HG02943 (cell line): ENCODE results near the gene GSDME.

Experiments used
- ATAC-seq: cut with Tn5 transposase; IDR thresholded peaks from one replicate; pipeline ENCODE4 v1.9.1; 2021; ENCODE audit warnings: mild to moderate bottlenecking, low read depth, moderate library complexity; ENCODE audit not compliant: unreplicated experiment

Gene GSDME

DNA sequence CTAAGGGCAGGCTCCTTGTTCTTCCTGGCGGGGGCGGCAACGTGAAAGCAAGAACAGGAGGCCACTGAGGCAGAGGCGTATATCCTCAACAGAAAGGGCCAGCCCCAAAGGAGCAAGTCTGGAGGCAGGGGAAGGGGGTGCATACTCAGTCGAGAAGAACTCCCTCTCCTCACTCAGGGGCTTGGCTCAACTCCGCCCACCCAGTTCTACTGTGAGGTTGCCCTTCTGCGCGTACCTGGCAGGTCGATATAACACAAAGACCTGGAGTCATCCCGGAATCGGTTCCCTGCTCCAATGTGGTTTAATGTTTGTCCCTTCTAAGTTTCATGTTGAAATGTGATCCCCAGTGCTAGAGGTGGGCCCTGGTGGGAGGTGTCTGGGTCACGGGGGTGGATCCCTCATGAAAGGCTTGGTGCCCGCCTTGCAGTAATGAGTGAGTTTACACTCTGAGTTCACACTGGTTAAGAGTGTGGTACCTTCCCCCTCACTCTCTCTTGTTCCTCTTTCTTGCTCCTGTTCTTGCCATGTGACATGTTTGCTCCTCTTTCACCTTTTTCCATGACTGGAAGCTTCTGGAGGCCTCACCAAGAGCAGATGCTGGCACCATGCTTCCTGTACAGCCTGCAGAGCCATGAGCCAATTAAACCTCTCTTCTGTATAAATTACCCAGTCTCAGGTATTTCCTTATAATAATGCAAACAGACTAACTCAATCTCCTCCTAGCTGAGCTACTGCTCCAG, 32.6 kb downstream of the GSDME start:
- ATAC-seq, result no peak

DNA sequence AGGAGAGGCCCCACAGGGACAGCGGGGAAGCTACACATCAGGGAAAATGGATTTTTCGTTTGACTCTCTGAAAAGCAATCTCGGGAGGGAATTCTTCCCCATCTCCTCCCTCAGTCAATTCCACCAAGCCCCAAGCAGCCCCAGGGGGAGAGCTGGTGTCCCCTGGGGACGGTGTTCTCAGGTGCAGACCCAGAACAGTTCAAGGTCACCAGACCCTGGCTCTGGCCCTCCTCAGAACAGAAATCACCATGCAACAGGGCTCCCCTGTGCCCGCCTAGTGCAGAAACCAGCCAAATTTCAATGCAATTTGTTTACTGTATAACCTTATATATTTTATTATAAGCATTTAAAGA, 34.1 kb downstream of the GSDME start:
- no peak for ATAC-seq

GRCh38 chr7:24722386-24723177, 34.7 kb downstream of the GSDME start:
- ATAC-seq, result no peak

GRCh38 chr7:24721481-24722001, 35.7 kb downstream of the GSDME start:
- ATAC-seq, result no peak

DNA sequence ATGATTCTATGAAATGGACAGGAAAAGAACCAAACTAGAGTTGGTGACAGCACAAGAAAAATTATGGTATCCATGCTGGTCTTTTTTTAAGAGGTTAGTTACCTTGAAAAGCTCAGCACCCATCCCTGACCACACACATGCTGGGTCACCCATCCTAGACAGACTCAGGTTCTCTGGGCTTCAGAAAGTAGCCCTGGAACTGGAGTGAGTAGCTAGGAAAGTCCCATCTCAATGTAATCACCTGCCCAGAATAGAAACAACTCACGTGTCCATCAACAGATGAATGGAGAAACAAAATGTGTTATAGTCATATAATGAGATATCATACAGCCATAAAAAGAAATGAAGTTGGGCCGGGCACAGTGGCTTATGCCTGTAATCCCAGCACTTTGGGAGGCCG, 37.0 kb downstream of the GSDME start:
- no peak for ATAC-seq

GRCh38 chr7:24718977-24719491, 38.2 kb downstream of the GSDME start:
- ATAC-seq, result peak; percentile 65

DNA sequence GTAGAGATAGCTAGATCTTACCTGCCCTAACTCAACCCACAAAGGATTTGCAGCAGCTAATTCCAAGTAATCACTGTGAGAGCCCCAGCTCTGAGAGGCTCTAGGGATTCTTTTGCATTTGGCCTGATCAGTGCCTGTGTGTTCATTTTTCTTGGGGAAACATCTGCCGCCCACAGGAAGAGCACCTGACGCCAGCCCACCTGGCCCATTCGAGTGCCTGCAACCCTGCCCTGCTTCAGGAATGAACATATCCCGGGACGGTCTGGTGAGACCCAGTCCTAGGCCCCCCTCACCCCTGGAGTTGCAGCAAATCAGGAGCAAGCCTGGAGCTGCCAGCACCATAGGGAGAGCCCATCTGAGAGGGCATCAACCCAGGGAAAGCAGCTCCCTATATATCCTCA, 38.8 kb downstream of the GSDME start:
- ATAC-seq, result no peak

GRCh38 chr7:24717694-24718320, 39.5 kb downstream of the GSDME start:
- ATAC-seq, result no peak

DNA sequence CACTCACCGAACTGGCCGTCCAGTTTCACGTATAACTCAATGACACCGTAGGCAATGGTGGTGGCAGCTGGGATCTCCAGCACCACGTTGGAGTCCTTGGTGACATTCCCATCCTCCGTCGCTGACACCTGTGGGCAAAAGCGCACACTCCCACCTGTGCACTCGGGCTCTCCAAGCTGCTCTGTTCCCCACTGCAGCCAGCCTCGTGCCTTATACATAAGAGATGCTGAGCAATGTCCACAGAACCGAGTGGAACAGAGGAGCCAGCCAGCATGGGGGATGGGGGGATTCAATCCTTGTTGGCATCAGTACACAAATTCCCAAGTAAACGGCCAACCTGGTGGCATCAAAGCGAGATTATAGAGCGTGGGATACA, 40.0 kb downstream of the GSDME start:
- ATAC-seq, result no peak

- ATAC-seq, result no peak
Measured at GRCh38 chr7:24716480-24717246, 40.6 kb downstream of the GSDME start.

DNA sequence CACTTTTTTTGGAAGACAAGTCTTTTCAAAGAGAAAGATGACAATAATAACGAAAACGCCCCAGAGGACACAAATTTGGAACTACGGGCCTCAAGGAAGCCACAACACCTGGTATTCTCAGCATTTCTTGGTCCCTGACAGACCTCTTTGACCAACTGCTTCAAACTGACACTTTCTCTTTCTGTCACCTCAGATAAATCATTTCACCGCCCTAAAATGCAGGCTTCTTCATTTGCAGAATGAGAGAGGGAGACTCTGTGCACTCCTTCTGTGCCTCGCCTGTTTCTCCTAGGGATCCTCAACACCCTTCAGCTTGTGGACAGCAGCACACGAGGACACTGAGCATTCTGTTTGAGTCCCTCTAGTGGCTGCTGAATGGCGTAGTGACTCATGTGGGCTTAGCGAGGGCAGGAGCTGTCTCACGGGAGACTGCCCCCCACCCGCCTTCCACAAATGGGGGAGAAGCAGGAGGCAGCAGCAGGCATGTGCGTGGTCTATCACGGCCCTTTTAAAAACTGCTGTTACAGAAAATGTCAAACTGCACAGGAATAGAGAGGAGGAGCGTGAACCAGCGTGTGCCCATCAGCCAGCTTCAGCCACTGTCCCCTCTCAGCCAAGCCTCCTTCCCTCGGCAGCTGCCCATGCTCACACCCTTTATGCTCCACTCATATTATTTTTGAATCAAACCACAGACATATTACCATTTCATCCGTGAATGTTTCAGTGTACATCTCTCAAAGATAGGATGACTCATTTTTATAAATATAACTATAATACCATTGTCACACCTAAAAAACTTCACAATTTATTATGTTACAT, 41.4 kb downstream of the GSDME start:
- peak; percentile 47 for ATAC-seq

- no peak for ATAC-seq
Measured at GRCh38 chr7:24715171-24715570, 42.1 kb downstream of the GSDME start.

- ATAC-seq, result no peak
Measured at GRCh38 chr7:24714676-24715010, 42.6 kb downstream of the GSDME start.

GRCh38 chr7:24713850-24714675, 43.2 kb downstream of the GSDME start:
- ATAC-seq, result no peak

GRCh38 chr7:24713039-24713793, 44.0 kb downstream of the GSDME start:
- ATAC-seq, result no peak

DNA sequence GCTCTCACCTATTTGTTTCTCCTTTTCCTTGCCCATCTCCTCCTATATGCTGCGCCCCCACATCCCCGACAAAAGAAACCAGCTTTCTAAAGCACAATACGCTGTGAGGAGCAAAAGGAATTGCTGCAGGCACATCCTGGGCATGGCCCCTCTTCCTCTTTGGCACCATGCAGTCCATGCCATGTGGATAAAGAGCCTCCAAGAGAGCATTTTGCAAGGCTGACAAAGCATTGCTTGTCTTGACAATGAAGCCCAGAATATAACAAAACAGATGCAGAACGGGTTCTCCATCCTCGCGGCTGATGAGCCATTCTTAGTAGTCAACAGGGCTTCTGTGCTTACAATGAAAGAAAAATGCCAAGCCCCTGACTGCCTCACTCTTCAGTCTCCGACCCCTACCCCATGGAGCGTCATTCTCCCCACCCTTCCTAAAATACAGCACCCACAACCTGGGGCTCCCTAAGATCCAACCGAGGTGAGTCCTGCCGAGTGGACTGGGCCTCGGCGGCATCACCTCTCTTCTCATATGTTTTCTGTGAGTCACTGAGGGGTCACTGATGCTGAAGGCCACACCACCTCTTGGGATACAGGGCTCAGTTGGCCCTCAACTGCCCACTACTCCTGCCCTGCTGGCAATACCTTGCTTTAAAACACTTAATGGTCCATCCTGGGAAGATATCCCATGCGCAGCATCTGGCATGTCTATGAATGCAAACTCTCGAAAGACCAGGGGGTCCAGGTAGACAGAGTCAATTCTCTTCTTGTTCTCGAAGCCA, 47.5 kb downstream of the GSDME start:
- ATAC-seq, result no peak

DNA sequence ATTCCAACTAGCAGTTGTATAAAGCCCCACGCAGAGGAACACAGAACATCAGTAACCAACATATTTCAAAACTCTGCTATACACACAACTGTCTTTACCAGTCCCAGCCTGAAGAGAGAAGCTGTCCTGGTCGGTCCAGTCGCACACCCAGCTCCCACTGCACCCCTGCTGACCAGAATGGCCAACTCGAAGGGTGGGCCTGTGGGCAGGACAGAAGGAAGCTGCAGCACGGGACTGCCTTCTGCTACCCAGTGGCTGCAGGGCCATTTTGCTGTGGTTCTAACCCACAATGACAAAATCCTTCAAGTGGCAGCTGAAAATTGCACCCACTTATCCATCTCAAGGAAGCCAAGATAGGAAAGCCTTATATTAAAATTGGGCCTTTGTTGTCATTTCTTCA, 48.2 kb downstream of the GSDME start:
- no peak for ATAC-seq
